OCI-LY7 (cell line): ENCODE measurements around the gene LDAF1.

Experiments
- CTCF ChIP-seq: fragments of 200-600 bp; sonication (generic); conservative IDR thresholded peaks from 2 replicates; pipeline ENCODE4 v1.5.1; 2014; ENCODE audit warnings: mild to moderate bottlenecking, antibody characterized with exemption, low read length, moderate library complexity, mixed read lengths
- EZH2phosphoT487 ChIP-seq: fragments of 200-600 bp; sonication (generic); IDR thresholded peaks from 2 replicates; pipeline ENCODE4 v1.6.1; 2018; ENCODE audit warnings: low read depth, borderline replicate concordance, mild to moderate bottlenecking, mixed run types, antibody characterized with exemption, low read length, moderate library complexity, mixed read lengths

DNA sequence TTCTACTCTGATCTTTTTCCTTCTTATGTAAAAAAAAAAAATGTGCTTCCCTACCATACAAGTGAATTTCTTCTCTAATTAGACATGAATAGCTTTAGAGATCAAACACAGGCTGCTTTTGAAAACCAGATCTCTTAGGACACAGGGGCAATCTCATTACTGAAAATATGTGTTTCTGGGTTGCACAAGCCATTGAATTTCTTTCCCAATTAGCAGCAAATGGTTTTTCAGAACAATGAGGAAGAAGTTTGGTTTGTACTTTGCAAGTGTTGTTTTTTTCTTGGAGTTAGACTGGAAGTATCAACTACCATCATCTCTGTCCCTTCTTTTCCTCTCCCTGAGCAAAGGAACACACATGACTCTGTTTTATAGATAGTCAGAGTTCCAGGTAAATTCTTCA, 69.4 kb downstream of the LDAF1 start:
- TF ChIP-seq CTCF (no peak), EZH2phosphoT487 (no peak)
